ENCODE results near the gene SPACA9. TPM values are rescaled to one million over a fixed set of nuclear protein-coding genes. Genes with fewer than 3 reads are reported as not detected.

SPACA9 gene
- total and polyA plus RNA-seq, 2 of the 4 experiments (the other 2 are of a cell fraction) = 0.90 to 4.9 TPM

- WGBS, 2 experiments (ENCODE audit: extremely low coverage in 2 of 2, insufficient read length in 1 of 2) = 86% methylated on average over 3 of the region's 6 CpGs; no CpG with 5 or more reads in 1 of the 2 experiments
- no peak overlapping the region for H3K14ac ChIP-seq (replicated peaks; ENCODE audit: low read depth, low read length)
- TF ChIP-seq MXI1 (IDR thresholded peaks at IDR 0.05; ENCODE audit: borderline replicate concordance, low read depth, low read length) = no peak
- TF ChIP-seq FOS (IDR thresholded peaks at IDR 0.05; ENCODE audit: low read depth, low read length) = no peak
- no peak for TF ChIP-seq RAD21 (IDR thresholded peaks at IDR 0.05; ENCODE audit: low read length)
- no peak for TF ChIP-seq USF2 (IDR thresholded peaks at IDR 0.05; ENCODE audit: low read depth, low read length)
- no peak for TF ChIP-seq NFE2L2 (IDR thresholded peaks at IDR 0.05; ENCODE audit: low read depth, low read length)
- TF ChIP-seq ELK1 (IDR thresholded peaks at IDR 0.05; ENCODE audit: borderline replicate concordance, low read depth, low read length) = no peak
- TF ChIP-seq CEBPB (IDR thresholded peaks at IDR 0.05; ENCODE audit: low read depth, low read length) = no peak
- TF ChIP-seq CTCF (conservative IDR thresholded peaks at IDR 0.05; ENCODE audit: low read depth, low read length) = no peak
- TF ChIP-seq MAZ (IDR thresholded peaks at IDR 0.05; ENCODE audit: borderline replicate concordance, low read depth, low read length) = no peak
- TF ChIP-seq POLR2A (IDR thresholded peaks at IDR 0.05; ENCODE audit: low read depth, low read length) = no peak
- TF ChIP-seq BHLHE40 (IDR thresholded peaks at IDR 0.05; ENCODE audit: low read depth, low read length) = no peak
- no peak for TF ChIP-seq RCOR1 (IDR thresholded peaks at IDR 0.05; ENCODE audit: insufficient replicate concordance, low read length)
- no peak for TF ChIP-seq MAFK (IDR thresholded peaks at IDR 0.05; ENCODE audit: low read depth, low read length)
- dilution Hi-C loops (cut with HindIII; ENCODE audit: low sequenced_read_pairs, unreplicated experiment) = no loop called here
- H3K56ac ChIP-seq (ENCODE audit: extremely low read depth, insufficient read depth, low read length) = no peak overlapping the region
- no peak overlapping the region for H4K91ac ChIP-seq (ENCODE audit: insufficient read depth, low read depth, low read length)
- H4K20me1 ChIP-seq (ENCODE audit: insufficient read depth, low read length) = no peaks in the 10 kb centered on the region
- H3K9ac ChIP-seq (ENCODE audit: low read depth, low read length) = no peak overlapping the region
- CTCF ChIA-PET = no interaction called here
- no peaks in the 10 kb centered on the region for H3K4me1 ChIP-seq (ENCODE audit: control insufficient read depth, insufficient read depth, low read length)
- in situ Hi-C loops (cut with MboI; ENCODE audit: low sequenced_read_pairs) = no loop called here
- no peak overlapping the region for H2BK20ac ChIP-seq (ENCODE audit: low read depth, low read length)
- H3K9me3 ChIP-seq (ENCODE audit: control insufficient read depth, insufficient read depth, low read length) = no peaks in the 10 kb centered on the region
- no peak overlapping the region for H3K4me2 ChIP-seq (ENCODE audit: low read depth, low read length)
- POLR2A ChIA-PET (ENCODE audit: unreplicated experiment) = no interaction called here
- H2AK9ac ChIP-seq (replicated peaks; ENCODE audit: low read depth, low read length, poor library complexity) = no peak overlapping the region
- ATAC-seq (ENCODE audit: low read depth) (no peak), DNase-seq (no peak)
- H3K18ac ChIP-seq (ENCODE audit: low read depth, low read length) = no peak overlapping the region
- H3K4me3 ChIP-seq (ENCODE audit: insufficient read depth, low read depth, low read length) = no peak overlapping the region
- no peak overlapping the region for H2AK5ac ChIP-seq (ENCODE audit: low read depth, low read length)
- H4K5ac ChIP-seq (ENCODE audit: low read depth, low read length) = no peak overlapping the region
- H2BK5ac ChIP-seq (ENCODE audit: low read depth, low read length, poor library complexity, severe bottlenecking) = no peak overlapping the region
- H3K27me3 ChIP-seq (ENCODE audit: control insufficient read depth, insufficient read depth, low read length) = no peaks in the 10 kb centered on the region; the same call in 1 of the 2 replicates
- no peak overlapping the region for H4K8ac ChIP-seq (ENCODE audit: low read depth in 2 of 2, low read length in 2 of 2)
- no peak overlapping the region for H3K23ac ChIP-seq (ENCODE audit: low read depth, low read length)
- H3K36me3 ChIP-seq (ENCODE audit: control insufficient read depth, insufficient read depth, low read length) = no peaks in the 10 kb centered on the region
- H3K9me1 ChIP-seq (ENCODE audit: insufficient read depth, low read length) = no peaks in the 10 kb centered on the region
- H3K27ac ChIP-seq (ENCODE audit: insufficient read depth, low read length) = no peak overlapping the region
- intact Hi-C loops (cut with micrococcal nuclease) = no loop called here
- H3K4ac ChIP-seq (ENCODE audit: low read depth, low read length) = no peak overlapping the region
- no peak overlapping the region for H2BK120ac ChIP-seq (ENCODE audit: low read depth, low read length)
- no TSS peak for BruUV-seq (replicated peaks)
- no peak overlapping the region for H2AFZ ChIP-seq (replicated peaks; ENCODE audit: low read length, poor library complexity)
- H2BK15ac ChIP-seq (ENCODE audit: low read depth, low read length) = no peak overlapping the region
- no peaks in the 10 kb centered on the region for H3K79me1 ChIP-seq (ENCODE audit: low read depth in 1 of 2, low read length in 2 of 2)
These were observed 3.9 kb downstream of the SPACA9 start for GRCh38 chr9:132882616-132883015.
